ENCODE measurements around the gene CACNA1C.

The CACNA1C gene

DNA sequence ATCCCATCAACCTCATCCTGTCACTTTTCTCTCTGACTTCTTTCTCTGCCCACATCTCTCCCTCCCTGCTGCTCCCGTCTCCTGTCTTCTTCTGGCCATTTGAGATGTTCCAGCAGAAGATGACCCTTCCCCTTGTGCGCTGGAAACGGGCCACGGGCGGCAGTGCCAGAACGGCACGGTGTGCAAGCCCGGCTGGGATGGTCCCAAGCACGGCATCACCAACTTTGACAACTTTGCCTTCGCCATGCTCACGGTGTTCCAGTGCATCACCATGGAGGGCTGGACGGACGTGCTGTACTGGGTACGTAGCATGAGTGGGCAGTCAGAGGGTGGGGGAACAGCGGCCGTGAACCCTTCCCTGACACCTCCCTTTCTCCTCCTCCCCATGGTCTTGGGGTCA lies 440.3 kb downstream of the CACNA1C start:
- no peak for DNase-seq (ENCODE audit: low read depth in 2 of 2, low spot score in 1 of 2)

DNA sequence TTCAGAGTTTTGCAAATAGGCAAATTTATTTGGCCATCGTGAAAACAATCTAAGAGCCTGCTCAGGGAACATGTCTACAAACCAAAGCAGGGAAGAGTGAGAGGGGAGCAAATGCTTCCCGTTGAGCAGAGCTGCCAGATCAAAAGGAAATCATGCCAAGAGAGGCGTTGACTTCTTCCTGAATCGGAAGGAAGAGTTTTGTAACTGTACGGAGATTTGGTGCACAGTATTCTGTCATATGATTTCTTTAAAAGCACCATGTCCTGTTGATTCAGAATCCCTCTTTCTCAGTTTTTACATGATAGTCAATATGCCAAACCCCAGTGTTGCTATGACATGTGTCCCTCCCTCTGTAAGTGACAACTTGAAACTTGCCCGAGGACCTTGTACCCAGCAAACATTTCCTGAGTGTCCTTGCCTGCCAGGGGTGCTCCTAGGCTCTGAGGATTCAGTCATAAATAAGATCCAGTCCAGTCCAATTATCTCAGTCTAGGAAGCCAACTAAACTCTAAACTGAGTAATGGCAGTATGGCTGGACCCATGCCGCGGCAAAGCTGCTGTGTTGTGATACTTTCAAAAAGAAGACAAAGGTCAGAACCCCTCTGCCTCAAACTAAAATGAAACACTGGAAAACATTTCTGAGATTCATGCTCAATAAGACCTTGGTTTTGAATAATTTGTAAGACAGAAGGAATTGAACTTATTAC lies 441.9 kb downstream of the CACNA1C start:
- DNase-seq (ENCODE audit: low read depth in 2 of 2, low spot score in 1 of 2), result no peak

DNA sequence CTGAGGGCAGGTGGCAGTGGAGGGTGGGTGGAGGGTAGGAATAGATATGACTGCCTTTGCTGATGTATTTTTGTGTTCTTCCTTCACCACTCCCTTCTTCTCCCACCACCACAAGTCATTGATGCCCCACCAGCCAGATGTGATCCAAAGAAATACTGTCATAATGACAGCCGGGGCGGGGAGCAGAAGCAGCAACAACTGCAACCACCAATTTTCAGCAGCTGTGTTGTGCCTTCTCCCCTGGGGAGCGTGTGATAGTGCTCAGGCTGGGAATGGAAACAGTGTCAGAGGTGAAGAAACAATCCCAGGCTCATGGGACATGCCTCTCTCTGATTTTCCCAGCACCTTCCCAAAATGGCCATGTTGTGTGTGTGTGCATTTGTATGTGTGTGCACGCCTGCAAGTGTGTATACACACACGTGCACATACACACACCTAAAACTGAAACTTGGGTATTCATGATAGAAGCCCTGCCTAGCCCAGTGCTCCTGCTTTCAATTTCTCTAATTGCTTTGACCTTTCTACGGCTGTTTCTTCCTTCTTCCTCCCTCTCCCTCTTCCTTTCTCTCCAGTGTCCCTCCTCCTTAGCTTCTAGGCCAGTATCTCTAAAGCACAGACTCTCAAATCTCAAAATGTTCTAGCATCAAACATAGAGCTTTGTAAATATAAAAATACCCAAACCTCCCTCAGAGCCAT lies 442.8 kb downstream of the CACNA1C start:
- DNase-seq (ENCODE audit: low read depth in 2 of 2, low spot score in 1 of 2), result no peak

DNA sequence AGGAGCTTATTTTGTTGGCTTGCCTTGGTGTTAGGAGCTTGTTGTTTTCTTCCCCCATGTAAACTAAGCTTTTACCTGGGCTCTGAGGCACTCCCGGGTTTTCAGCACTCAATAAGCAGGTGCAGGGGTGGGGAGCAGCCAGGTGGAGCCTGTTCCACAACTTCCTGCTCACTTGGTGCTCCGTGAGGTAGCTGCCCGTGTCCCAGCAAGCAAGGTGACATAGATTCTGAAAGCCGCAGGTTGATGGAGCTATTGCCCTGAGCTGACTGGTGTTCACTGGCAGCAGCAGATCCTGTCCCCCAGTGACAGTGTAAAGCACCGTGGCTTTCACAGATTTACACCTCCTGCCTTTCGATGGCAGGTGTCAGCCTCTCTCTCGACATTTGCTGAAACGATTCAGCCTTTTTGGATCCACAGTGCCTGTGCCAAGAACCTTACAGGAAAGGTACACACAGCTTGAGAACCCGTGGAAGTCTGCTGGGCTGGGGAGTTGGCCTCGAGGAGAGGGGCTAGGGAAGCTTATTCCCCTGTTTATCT lies 446.2 kb downstream of the CACNA1C start:
- no peak for DNase-seq (ENCODE audit: low read depth in 2 of 2, low spot score in 1 of 2)

DNA sequence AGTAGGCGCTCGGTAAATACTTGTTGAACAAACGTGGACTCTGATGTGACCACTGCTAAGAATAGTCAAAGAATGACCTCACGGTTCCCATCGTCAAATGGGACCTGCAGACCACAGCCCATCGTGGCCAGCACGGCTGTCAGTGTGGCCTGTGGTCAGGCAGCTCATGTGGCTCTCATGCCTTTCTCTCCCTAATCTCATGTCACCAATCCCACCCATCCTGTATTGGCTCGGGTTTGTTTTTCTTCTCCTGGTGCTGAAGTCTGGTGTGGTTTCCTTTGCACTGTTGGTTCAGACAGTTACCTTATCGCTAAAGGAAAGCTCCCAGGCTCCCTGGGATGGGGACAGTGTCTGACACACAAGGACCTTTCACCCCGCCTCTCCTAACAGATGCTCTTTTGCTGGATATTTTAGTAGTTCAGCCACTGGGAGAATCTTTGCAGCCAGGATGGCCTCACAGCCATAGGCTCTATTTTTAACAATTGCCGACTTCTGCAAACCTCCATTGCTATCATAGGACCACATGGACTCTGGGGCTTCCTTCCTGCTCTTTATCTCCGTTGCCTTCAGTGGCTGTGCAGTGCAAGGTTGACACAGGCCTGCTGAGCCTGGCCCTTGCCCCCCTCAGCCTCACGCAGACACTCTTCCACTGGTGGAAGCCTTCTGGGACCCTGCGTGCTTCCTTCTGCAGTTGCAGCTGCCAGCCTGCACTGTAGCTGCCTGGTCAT lies 448.8 kb downstream of the CACNA1C start:
- no peak for DNase-seq (ENCODE audit: low read depth in 2 of 2, low spot score in 1 of 2)

DNA sequence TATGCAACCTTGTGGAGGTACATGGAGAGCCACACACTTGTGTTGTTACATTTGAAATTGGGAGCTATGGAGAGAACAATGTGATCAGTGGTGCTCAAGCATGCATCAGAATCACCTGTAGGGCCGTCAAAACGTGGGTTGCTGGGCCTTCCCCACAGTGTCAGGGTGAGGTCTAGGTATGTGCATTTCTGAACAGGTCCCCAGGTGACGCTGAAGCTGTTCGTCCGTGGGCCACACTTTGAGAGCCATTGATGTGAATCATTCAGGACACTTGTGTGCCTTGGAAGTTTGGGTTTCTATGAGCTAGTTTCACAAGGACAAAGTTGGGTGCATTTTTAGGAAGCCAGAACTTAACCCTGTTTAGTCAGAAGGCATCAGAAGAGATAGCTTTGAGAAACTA lies 450.2 kb downstream of the CACNA1C start:
- DNase-seq (ENCODE audit: low read depth in 2 of 2, low spot score in 1 of 2), result no peak

DNA sequence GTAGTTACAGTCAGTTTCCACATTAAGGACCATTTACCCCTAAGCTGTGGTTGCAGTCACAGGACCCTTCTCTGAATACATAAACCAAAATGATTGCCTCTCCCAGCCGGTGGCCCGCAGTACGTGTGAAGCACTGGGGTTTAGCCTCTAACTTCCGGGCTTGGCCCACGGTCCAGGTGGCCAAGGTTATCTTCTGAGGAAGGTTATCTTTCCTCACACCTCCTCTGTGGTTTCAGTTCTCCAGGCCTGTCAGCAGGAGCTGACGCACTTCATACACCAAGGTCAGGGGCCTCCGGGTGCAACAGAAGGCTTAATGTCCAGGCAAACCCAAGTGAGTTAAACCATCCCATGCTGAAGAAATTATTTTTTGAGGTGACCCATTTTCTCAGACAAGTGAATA lies 451.0 kb downstream of the CACNA1C start:
- DNase-seq (ENCODE audit: low read depth in 2 of 2, low spot score in 1 of 2), result no peak

DNA sequence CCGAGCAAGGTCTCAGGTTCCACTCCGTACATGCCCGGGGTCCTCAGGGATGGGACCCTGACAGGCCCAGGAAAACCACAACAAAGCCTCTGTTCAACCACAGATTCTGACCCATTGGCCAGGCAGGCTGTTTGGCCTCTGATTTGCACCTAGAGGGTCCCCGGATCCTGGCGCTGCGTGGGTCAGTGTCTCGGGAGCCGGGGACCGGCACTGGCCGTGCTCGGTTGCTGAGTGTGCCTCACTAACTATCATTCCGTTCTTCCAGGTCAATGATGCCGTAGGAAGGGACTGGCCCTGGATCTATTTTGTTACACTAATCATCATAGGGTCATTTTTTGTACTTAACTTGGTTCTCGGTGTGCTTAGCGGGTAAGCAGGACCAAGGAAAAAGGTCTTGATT lies 451.8 kb downstream of the CACNA1C start:
- no peak for DNase-seq (ENCODE audit: low read depth in 2 of 2, low spot score in 1 of 2)

DNA sequence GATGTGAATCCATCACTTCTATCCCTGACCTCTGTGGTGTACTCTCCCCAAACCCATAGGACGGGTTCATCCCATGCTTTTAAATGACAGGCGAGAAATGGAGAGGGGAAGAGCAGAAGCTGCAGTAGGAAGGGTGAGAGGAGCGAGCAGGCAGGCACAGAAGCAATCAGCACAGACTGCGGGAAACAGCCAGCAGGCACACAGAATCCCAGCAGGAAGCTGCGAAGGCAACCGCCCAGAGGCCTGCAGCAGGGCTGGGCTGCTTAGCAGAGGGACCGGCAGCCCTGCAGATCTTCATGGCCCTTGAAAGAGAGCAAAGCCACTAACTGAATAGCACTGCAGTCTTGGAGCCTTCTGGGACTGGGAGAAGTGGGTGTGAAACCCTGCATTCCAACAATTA lies 455.0 kb downstream of the CACNA1C start:
- DNase-seq (ENCODE audit: low read depth in 2 of 2, low spot score in 1 of 2), result no peak

DNA sequence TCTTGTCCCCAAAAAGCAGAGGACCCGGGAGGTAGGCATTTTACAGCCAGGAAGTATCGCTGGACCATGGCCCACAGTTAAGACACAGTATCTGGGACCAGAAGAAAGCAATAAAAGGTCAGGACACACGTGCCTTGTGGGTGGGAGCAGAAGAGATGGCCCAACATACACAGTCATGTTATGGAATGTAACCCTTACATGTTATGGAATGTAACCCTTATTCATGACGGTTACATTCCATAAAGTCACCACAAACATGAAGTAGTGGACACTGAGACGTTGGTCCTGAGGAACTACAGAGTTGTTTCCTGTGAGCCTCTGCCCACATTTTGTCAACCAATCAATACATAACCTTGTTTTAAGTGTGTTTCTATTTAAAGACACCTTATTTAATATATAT lies 456.4 kb downstream of the CACNA1C start:
- DNase-seq (ENCODE audit: low read depth in 2 of 2, low spot score in 1 of 2), result no peak

DNA sequence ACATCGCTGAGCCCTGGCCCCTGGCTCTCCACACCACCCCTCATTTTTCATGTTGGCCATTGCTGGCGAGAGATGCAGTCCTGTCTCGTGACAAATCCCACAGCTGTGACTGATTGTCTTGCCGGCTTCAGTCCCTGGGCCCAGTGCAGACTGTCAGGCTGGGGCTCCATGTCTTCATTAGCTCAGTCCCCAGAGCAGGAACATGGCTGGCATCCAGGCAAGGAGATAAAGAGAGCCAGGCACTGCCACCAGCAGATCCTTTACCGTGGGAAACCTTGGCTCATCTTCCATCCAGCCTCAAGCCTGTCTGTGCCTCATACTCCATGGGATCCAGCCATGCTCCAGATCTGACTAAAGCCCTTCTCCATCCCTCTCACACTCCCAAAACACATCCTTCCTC lies 457.3 kb downstream of the CACNA1C start:
- DNase-seq (ENCODE audit: low read depth in 2 of 2, low spot score in 1 of 2), result no peak

DNA sequence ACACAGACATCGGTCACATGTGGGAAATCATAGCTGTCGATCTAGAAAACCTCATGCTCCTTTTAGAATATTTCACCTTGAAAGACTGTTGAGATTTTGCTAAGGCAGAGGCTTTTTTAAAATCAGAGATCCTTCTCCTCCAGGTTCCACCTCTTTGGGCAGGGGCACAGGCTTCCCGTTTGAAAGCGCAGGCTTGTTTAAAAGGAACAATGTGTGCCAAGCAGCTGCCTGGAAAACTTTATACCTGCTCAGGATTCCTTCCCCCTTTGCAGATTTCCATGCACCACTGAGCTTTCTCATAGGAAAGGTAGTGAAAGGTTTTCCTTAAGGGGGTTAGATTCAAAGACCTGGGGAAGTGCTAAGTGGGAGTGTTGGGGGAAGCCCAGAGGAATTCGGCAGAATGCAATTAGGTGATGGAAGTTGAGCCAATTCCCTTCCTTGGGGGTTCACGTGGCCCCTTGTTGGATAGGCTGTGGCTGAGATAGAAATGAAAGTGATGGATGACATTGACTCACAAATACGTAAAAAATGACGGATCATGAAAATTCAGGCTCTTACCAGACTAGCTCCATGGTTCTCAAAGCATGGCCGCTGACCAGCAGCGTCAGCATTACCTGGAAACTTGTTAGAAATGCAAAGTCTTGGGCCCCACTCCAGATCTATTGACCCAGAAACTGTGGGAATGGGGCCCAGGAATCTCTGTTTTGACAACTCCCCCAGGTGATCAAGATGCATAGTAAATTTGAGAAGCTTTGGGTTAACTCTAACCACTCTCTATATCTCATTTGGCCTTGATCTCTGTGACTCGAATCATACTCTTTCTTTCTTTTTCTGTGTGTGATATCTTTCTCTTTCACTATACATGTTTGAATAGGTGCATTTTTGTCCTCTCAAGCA lies 460.6 kb downstream of the CACNA1C start:
- DNase-seq (ENCODE audit: low read depth in 2 of 2, low spot score in 1 of 2), result no peak

DNA sequence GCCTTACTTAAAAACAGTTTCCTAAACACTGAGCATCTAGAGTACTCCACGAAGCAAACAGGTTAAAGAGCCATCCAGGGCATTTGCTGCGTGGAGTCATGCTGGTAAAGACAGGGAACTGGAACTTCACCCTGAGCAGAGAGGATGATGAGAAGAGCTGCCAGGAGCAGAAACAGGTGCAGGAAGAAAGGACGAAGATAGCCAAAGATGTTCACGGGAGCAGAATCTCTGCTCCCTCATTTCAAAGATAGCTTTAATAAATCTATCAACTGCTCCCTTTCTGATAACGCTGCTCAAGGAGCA lies 461.2 kb downstream of the CACNA1C start:
- no peak for DNase-seq (ENCODE audit: low read depth in 2 of 2, low spot score in 1 of 2)

DNA sequence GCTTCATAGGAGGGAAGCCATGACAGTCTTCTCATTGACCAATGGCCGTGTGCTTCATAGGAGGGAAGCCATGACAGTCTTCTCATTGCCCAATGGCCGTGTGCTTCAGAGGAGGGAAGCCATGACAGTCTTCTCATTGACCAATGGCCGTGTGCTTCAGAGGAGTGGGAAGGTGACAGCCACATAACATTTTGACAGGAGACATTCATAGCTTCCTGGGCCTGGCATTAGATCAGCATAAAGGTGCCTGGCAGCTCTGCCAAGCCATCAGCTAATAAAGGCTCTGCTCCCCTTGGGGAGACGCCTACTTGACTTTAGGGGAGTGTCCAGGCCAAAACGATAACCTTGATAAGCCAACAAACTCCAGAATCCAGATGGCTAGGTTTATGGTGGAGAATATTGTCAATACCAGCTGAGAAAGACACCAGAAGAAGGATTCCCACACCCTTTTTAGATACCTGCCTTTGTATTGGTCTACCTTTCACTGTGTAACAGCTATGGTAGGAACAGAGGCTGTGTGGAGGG lies 468.0 kb downstream of the CACNA1C start:
- no peak for DNase-seq (ENCODE audit: low read depth in 2 of 2, low spot score in 1 of 2)

DNA sequence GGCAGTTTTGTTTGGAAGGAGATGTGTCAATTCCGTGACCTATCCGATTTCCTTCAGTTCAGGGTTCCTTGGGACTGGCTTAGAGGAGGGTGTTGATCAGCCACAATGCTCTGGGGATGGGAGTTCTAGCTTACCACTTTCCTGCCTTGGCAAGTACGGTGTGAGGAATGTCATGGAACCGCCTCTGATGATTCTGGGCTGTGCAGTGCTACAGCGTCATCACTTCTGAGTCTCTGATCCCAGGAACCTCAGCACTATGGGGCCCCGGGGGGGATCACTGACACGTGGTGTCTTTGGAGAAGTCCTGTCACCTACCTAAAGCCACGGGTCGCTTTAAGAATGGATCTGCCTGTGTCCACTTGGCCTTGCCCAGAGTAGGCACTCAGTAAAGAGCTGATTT lies 470.5 kb downstream of the CACNA1C start:
- DNase-seq (ENCODE audit: low read depth in 2 of 2, low spot score in 1 of 2), result no peak

DNA sequence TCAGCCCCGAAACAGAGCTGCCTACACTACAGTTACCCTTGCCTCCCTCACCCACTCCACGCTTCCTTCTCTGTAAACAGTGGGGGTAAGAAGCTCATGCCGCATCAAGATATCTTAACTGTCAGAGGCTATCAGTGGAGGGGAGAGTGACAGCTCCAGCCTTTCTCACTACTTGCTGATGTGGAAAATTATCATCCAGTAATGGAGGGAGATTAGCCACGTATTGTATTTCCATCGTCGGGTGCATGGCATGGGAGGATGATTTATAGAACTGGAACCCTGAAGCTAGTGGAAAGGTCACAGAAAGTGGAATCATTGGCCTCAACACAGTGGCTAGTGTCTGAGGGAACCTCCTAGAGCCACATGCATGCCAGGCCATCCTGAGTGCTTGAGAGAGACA lies 471.1 kb downstream of the CACNA1C start:
- no peak for DNase-seq (ENCODE audit: low read depth in 2 of 2, low spot score in 1 of 2)

DNA sequence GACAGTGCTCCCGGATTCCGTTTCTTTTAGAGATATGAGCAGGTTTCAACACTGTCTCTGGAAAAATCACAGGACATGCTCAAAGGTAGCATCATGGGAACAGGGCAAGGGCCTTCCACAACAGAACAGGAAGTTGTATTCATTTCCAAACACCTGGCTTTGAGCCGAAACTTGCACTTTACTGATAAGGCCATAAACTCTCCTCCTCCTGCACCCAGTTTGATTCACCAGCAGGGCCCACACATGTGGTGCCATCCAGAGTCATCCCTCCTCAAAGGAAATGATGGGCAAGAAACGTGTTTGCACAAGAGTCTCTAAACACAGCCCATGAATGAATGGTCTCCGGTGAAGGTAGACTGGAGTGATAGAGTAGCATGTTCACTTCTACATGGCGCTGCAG lies 473.6 kb downstream of the CACNA1C start:
- no peak for DNase-seq (ENCODE audit: low read depth in 2 of 2, low spot score in 1 of 2)

DNA sequence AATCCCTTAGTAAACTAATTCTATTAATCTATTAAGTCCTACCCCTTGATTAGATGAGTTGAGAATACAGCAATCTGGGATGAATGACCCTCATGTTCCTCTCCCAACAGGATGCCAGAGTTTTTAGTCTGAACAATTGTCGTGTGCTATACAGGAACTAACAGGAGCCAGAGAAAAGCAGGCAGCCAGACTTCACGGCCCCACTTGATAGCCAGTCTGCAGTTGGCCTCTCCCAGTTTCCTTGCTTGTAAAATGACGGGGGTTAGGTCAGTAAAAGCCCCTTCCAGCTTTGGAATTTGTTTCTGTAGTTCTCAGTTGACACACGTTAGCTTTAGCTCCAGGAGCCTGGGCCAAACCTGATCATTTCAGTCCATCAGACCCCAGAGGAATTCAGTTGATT lies 475.2 kb downstream of the CACNA1C start:
- no peak for DNase-seq (ENCODE audit: low read depth in 2 of 2, low spot score in 1 of 2)

DNA sequence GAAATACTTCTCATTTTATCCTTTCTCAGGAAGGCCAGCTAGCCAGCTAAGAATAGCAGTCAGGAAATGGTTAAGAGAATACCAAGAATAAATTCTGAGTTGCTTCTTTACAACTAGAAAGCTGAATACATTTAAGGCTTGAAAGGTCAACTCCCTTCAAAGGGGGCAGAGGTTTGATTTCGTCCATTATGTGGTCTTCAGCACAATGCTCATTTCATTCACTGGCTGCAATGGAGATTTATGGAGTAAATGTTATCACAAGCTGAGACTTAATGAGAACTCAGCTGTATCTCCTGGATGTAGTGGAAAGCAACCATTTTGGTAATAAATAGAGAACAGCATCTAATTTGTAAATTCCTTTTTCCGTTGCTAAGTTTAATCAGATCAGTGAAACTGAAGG lies 477.0 kb downstream of the CACNA1C start:
- no peak for DNase-seq (ENCODE audit: low read depth in 2 of 2, low spot score in 1 of 2)

DNA sequence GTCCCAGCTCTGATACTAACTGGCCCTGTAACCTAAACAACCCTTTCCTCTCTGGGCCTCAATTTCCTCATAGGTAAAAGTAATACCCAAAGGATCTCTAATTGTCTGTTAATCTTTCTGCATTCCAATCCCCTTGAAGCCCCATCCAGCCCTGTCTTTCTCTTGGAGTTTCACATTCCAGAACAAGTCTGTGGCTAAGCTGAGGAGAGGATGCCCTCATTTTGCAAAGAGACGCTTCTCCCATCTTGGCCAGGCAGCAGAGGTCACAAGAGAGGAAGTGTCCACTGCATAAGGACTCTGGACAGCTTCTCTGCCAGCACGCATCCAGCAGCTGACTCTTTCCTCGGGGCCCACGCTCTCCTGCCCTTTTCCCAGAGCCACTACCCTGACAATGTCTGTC lies 478.6 kb downstream of the CACNA1C start:
- no peak for DNase-seq (ENCODE audit: low read depth in 2 of 2, low spot score in 1 of 2)

DNA sequence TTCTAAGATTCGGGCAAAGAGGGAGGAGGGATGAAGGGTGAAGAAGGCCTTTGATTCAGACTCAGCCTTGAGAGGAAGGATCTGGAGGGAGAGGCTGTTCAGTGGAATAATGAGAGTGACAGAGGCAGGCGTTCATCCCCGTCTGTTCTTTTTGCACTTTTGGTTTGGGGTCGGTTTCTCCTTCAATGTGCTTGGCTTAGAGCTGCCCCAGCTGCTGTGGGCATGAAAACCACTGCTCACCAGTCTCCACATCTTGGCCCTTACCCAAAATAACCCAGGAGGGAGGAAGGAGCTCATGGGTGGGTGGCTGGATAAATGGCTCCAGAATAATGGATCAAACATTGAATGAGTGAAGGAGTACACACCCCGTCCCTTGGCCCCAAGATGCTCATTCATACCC lies 480.2 kb downstream of the CACNA1C start:
- DNase-seq (ENCODE audit: low read depth in 2 of 2, low spot score in 1 of 2), result no peak

Data from stimulated activated CD8-positive, alpha-beta memory T cell treated with anti-CD3 and anti-CD28 coated beads, Interleukin-4, amount 100 ng/mL, for 1 hour (primary cell).